Measurements from ENCODE around the gene HPS3.

HPS3 gene

GRCh38 chr3:149153402-149153801 is 24.0 kb downstream of the HPS3 start:
- Histone ChIP-seq H3K4me3 (ENCODE audit: low read depth, low read length) (no peak overlapping the region), H3K4me1 (ENCODE audit: control insufficient read depth, insufficient read depth, low read length) (no peaks in the 10 kb centered on the region), H3K9me3 (ENCODE audit: control insufficient read depth, insufficient read depth, low read depth, low read length) (no peaks in the 10 kb centered on the region), H3K36me3 (ENCODE audit: control insufficient read depth in 2 of 2, insufficient read depth in 1 of 2, low read length in 2 of 2) (peaks cover 0 to 47% of the 10 kb centered on the region in 2 experiments; a peak in 2 of 3 replicates), H3K27ac (ENCODE audit: extremely low read depth, low read depth, low read length) (no peak overlapping the region)
- TF ChIP-seq SETDB1 (IDR thresholded peaks at IDR 0.05; ENCODE audit: insufficient read length, low read length) (no peak), SP7 (tag by site-specific recombination; IDR thresholded peaks at IDR 0.05) (no peak), ZNF175 (tag by site-specific recombination; IDR thresholded peaks at IDR 0.05) (no peak), ZNF843 (tag by site-specific recombination; IDR thresholded peaks at IDR 0.05) (no peak), GLIS2 (tag by site-specific recombination; IDR thresholded peaks at IDR 0.05) (no peak), PATZ1 (tag by site-specific recombination; IDR thresholded peaks at IDR 0.05) (no peak), ZNF449 (tag by site-specific recombination; IDR thresholded peaks at IDR 0.05) (no peak), CTCF (tag by site-specific recombination; IDR thresholded peaks at IDR 0.05) (no peak), ZNF302 (tag by site-specific recombination; IDR thresholded peaks at IDR 0.05; ENCODE audit: low read depth) (no peak), ZNF629 (tag by site-specific recombination; IDR thresholded peaks at IDR 0.05) (no peak), KLF16 (tag by site-specific recombination; IDR thresholded peaks at IDR 0.05) (no peak), ZNF146 (tag by site-specific recombination; IDR thresholded peaks at IDR 0.05) (no peak), ZNF623 (tag by site-specific recombination; IDR thresholded peaks at IDR 0.05) (no peak), ZNF214 (tag by site-specific recombination; IDR thresholded peaks at IDR 0.05; ENCODE audit: borderline replicate concordance) (no peak)
- CTCF ChIA-PET: no interaction called here
- POLR2A ChIA-PET: no interaction called here

- ChIA-PET POLR2A (no interaction called here), CTCF (no interaction called here)
- Histone ChIP-seq H3K27ac (ENCODE audit: extremely low read depth, low read depth, low read length) (no peak overlapping the region), H3K9me3 (ENCODE audit: control insufficient read depth, insufficient read depth, low read depth, low read length) (no peaks in the 10 kb centered on the region), H3K4me1 (ENCODE audit: control insufficient read depth, insufficient read depth, low read length) (no peaks in the 10 kb centered on the region), H3K4me3 (ENCODE audit: low read depth, low read length) (no peak overlapping the region), H3K36me3 (ENCODE audit: control insufficient read depth in 2 of 2, insufficient read depth in 1 of 2, low read length in 2 of 2) (peaks cover 0 to 63% of the 10 kb centered on the region in 2 experiments; a peak in 2 of 3 replicates)
- TF ChIP-seq ZNF18 (tag by site-specific recombination; IDR thresholded peaks at IDR 0.05) (no peak), ZNF548 (tag by site-specific recombination; IDR thresholded peaks at IDR 0.05) (no peak), ZNF580 (tag by site-specific recombination; IDR thresholded peaks at IDR 0.05) (no peak), GFI1B (tag by site-specific recombination; IDR thresholded peaks at IDR 0.05) (no peak), HOXC10 (CRISPR knock-in tag; IDR thresholded peaks at IDR 0.05) (no peak), ZNF555 (tag by site-specific recombination; conservative IDR thresholded peaks at IDR 0.05) (no peak), ZBTB1 (tag by site-specific recombination; IDR thresholded peaks at IDR 0.05) (no peak), ZNF37A (tag by site-specific recombination; IDR thresholded peaks at IDR 0.05) (no peak), ZNF138 (tag by site-specific recombination; IDR thresholded peaks at IDR 0.05; ENCODE audit: borderline replicate concordance) (no peak), ZSCAN30 (tag by site-specific recombination; IDR thresholded peaks at IDR 0.05) (no peak), ZNF157 (tag by site-specific recombination; IDR thresholded peaks at IDR 0.05) (no peak), ZFP69B (tag by site-specific recombination; IDR thresholded peaks at IDR 0.05) (no peak), ZSCAN16 (tag by site-specific recombination; IDR thresholded peaks at IDR 0.05) (no peak), ZNF658 (tag by site-specific recombination; IDR thresholded peaks at IDR 0.05) (no peak), ZNF223 (tag by site-specific recombination; IDR thresholded peaks at IDR 0.05) (no peak), ZNF792 (tag by site-specific recombination; IDR thresholded peaks at IDR 0.05) (no peak)
Measured at GRCh38 chr3:149160754-149161300, 31.4 kb downstream of the HPS3 start.
